Keratinocyte (primary cell): ENCODE measurements around the gene MGAT3. TPM values are rescaled to one million over a fixed set of nuclear protein-coding genes. Genes with fewer than 3 reads are reported as not detected.

Source experiments
- DNase-seq: peaks from one replicate; pipeline ENCODE4 v3.0.0-alpha.2; 2011; ENCODE audit warnings: low read depth, missing footprints, low spot score
- FAIRE-seq: peaks from 2 replicates; lab custom pipeline; 2011; peaks lifted over from hg19 to GRCh38; lab: Jason Lieb, UNC
- H2AFZ ChIP-seq: 2 replicates; pipeline ENCODE4 v1.6.0; 2012; ENCODE audit warnings: low read length, control low read depth, inconsistent platforms; ENCODE audit not compliant: control insufficient read depth
- H3K27ac ChIP-seq: 2 replicates; pipeline ENCODE4 v1.5.1; 2011; ENCODE audit warnings: low read length; ENCODE audit not compliant: control insufficient read depth, insufficient read depth
- H3K27me3 ChIP-seq: 3 replicates; pipeline ENCODE4 v1.6.0; 2011; ENCODE audit warnings: low read length; ENCODE audit not compliant: control insufficient read depth, insufficient read depth; ENCODE audit errors: extremely low read depth
- H3K36me3 ChIP-seq, 2 experiments: 2 replicates in 1 of 2; 3 replicates in 1 of 2; pipeline ENCODE4 v1.5.1; 2011; ENCODE audit warnings: low read length in 2 of 2, mild to moderate bottlenecking in 1 of 2; ENCODE audit not compliant: control insufficient read depth in 2 of 2, insufficient read depth in 2 of 2; ENCODE audit errors: extremely low read depth in 1 of 2
- H3K4me1 ChIP-seq: 3 replicates; pipeline ENCODE4 v1.5.1; 2011; ENCODE audit warnings: low read length; ENCODE audit not compliant: control insufficient read depth, insufficient read depth; ENCODE audit errors: extremely low read depth
- H3K4me2 ChIP-seq: 3 replicates; pipeline ENCODE4 v1.6.0; 2011; ENCODE audit warnings: low read depth, low read length; ENCODE audit not compliant: control insufficient read depth, insufficient read depth; ENCODE audit errors: extremely low read depth
- H3K4me3 ChIP-seq, 3 experiments: fragments of 200-600 bp in 1 of 3; sonication (generic) in 1 of 3; 2 replicates in 2 of 3; 3 replicates in 1 of 3; pipeline ENCODE4 v1.5.1; 2011 to 2016; ENCODE audit warnings: low read length in 3 of 3, mild to moderate bottlenecking in 3 of 3, control low read depth in 2 of 3, inconsistent platforms in 1 of 3, low read depth in 1 of 3, mixed read lengths in 1 of 3, mixed run types in 1 of 3, moderate library complexity in 1 of 3; ENCODE audit not compliant: control insufficient read depth in 2 of 3, insufficient read depth in 2 of 3; ENCODE audit errors: extremely low read depth in 1 of 3
- H3K79me2 ChIP-seq: 2 replicates; pipeline ENCODE4 v1.6.0; 2012; ENCODE audit warnings: low read length; ENCODE audit not compliant: control insufficient read depth, insufficient read depth
- H3K9ac ChIP-seq: 3 replicates; pipeline ENCODE4 v1.6.0; 2011; ENCODE audit warnings: low read length; ENCODE audit not compliant: control insufficient read depth, insufficient read depth; ENCODE audit errors: extremely low read depth
- H3K9me1 ChIP-seq: 3 replicates; pipeline ENCODE4 v1.6.0; 2011; ENCODE audit warnings: low read length; ENCODE audit not compliant: control insufficient read depth, insufficient read depth; ENCODE audit errors: extremely low read depth
- H3K9me3 ChIP-seq: 2 replicates; pipeline ENCODE4 v1.5.1; 2012; ENCODE audit warnings: low read depth, low read length; ENCODE audit not compliant: control insufficient read depth
- H4K20me1 ChIP-seq: 3 replicates; pipeline ENCODE4 v1.6.0; 2011; ENCODE audit warnings: low read length; ENCODE audit not compliant: control insufficient read depth, insufficient read depth; ENCODE audit errors: extremely low read depth
- CTCF ChIP-seq, 3 experiments: IDR thresholded peaks in 1 of 3; conservative IDR thresholded peaks in 1 of 3; optimal IDR thresholded peaks in 1 of 3; 2 replicates in 2 of 3; 3 replicates in 1 of 3; pipeline versions ENCODE3 to v1.5.1; 2011; ENCODE audit warnings: low read length in 3 of 3, mild to moderate bottlenecking in 3 of 3, moderate library complexity in 2 of 3, control low read depth in 1 of 3, inconsistent platforms in 1 of 3; ENCODE audit not compliant: insufficient read depth in 2 of 3; ENCODE audit errors: extremely low read depth in 1 of 3
- EZH2 ChIP-seq: IDR thresholded peaks from one replicate; pipeline ENCODE4 v1.6.1; 2012; ENCODE audit warnings: inconsistent platforms, mild to moderate bottlenecking, low read length, moderate library complexity
- dilution Hi-C: fragments of 300-500 bp; cut with MboI; formaldehyde crosslinking; loops from one replicate; pipeline ENCODE4 v1.7.0; 2020; ENCODE audit warnings: low sequenced_read_pairs; ENCODE audit not compliant: extremely low pct_ligation_motif_present
- polyA plus RNA-seq, 5 experiments: library from polyadenylated mRNA; depleted of rRNA in 3 of 5; stranded (reverse) in 3 of 5; stranded (forward) in 1 of 5; unstranded in 1 of 5; fragments of >200 nt; gene quantifications; 1 replicate in 1 of 5; 2 replicates in 3 of 5; 3 replicates in 1 of 5; pipeline versions ENCODE4 v1.2.1 to v1.2.3, GENCODE V29; 2011 to 2012; ENCODE audit warnings: missing spikeins in 2 of 5, low read depth in 1 of 5, low replicate concordance in 1 of 5

Gene MGAT3
- polyA plus RNA-seq, 1 donor (not counting 4 experiments of a cell fraction or from before 2014, with no cell fraction given), result not detected

- Histone ChIP-seq H3K4me3 (no peak overlapping the region), H3K79me2 (no peaks in the 10 kb centered on the region), H3K4me1 (peaks cover 6% of the 10 kb centered on the region), H3K36me3 (no peaks in the 10 kb centered on the region), H2AFZ (no peak overlapping the region), H3K9ac (no peak overlapping the region), H4K20me1 (peaks cover 2% of the 10 kb centered on the region), H3K27me3 (peaks cover 21% of the 10 kb centered on the region), H3K9me3 (no peaks in the 10 kb centered on the region), H3K27ac (no peak overlapping the region), H3K4me2 (no peak overlapping the region), H3K9me1 (no peaks in the 10 kb centered on the region)
- no peak for FAIRE-seq
- DNase-seq, result no peak
- TF ChIP-seq EZH2 (no peak), CTCF (optimal IDR thresholded peaks at IDR 0.05 in 1 of 3, IDR thresholded peaks at IDR 0.05 in 1 of 3, conservative IDR thresholded peaks at IDR 0.05 in 1 of 3; ENCODE audit: extremely low read depth in 1 of 3, insufficient read depth in 2 of 3, low read length in 3 of 3) (no peak)
- dilution Hi-C loops, result no loop called here
Measured at GRCh38 chr22:39469326-39469680, 12.5 kb downstream of the MGAT3 start.

DNA sequence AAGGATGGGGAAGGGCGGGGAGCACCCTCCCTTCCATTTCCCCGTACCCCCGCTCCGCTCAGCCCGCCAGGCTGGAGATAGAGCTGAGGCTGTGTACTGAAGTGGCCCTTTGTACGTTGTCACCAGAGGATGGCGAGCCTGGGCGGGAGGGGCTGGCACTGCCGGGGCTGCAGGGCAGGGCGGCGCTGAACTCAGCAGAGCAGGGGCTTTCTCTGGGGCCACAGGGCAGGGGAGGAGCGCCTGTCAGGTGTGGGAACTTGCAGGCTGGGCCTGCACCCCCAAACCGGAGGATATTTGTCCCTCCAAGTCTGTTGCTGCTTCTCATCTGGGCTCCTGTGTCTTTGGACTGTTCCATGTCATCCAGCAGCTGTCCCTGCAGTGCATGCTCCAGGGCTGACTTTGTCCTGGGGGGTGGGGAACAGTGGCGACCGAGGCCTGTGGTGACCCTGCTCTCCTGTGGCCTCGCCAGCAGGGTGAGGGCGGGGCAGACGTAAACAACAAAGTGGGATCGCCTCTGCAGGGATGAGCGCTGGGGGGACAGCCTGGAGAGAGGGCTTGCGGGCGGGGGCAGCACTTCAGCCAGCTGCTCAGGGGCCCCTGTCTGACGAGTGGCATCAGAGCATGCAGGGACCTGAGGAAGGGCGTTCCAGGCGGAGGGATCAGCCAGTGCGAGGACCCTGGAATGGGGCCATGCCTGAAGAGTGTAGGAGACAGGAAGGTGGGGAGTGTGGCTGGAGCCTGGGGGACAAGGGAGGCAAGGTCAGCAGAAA lies 13.1 kb downstream of the MGAT3 start:
- DNase-seq (no peak), FAIRE-seq (no peak)
- Histone ChIP-seq H3K4me2 (no peak overlapping the region), H2AFZ (no peak overlapping the region), H3K9me3 (no peaks in the 10 kb centered on the region), H3K79me2 (no peaks in the 10 kb centered on the region), H3K4me3 (no peak overlapping the region), H4K20me1 (peaks cover 2% of the 10 kb centered on the region), H3K36me3 (no peaks in the 10 kb centered on the region), H3K9me1 (no peaks in the 10 kb centered on the region), H3K27me3 (peaks cover 21% of the 10 kb centered on the region), H3K9ac (no peak overlapping the region), H3K27ac (no peak overlapping the region), H3K4me1 (peaks cover 6% of the 10 kb centered on the region)
- dilution Hi-C loops, result no loop called here
- TF ChIP-seq CTCF (optimal IDR thresholded peaks at IDR 0.05 in 1 of 3, IDR thresholded peaks at IDR 0.05 in 1 of 3, conservative IDR thresholded peaks at IDR 0.05 in 1 of 3; ENCODE audit: extremely low read depth in 1 of 3, insufficient read depth in 2 of 3, low read length in 3 of 3), result no peak
- no peak for TF ChIP-seq EZH2
